SH-SY5Y (cell line): ENCODE measurements around the gene RNF180.

Experiments
- GATA2 ChIP-seq: IDR thresholded peaks from 2 replicates; pipeline ENCODE4 v1.6.1; 2011; ENCODE audit warnings: mild to moderate bottlenecking, low read depth, low read length
- GATA3 ChIP-seq: IDR thresholded peaks from 2 replicates; pipeline ENCODE4 v1.6.1; 2011; ENCODE audit warnings: low read depth, mild to moderate bottlenecking, low read length, moderate library complexity

GRCh38 chr5:64210866-64211265 is 45.2 kb downstream of the RNF180 start:
- TF ChIP-seq GATA2 (no peak), GATA3 (no peak)
